ENCODE measurements around the gene RDH13. TPM values are rescaled to one million over a fixed set of nuclear protein-coding genes. Genes with fewer than 3 reads are reported as not detected.

The RDH13 gene
- total RNA-seq, 1 experiment from 2014 or later = 18.1 TPM

DNA sequence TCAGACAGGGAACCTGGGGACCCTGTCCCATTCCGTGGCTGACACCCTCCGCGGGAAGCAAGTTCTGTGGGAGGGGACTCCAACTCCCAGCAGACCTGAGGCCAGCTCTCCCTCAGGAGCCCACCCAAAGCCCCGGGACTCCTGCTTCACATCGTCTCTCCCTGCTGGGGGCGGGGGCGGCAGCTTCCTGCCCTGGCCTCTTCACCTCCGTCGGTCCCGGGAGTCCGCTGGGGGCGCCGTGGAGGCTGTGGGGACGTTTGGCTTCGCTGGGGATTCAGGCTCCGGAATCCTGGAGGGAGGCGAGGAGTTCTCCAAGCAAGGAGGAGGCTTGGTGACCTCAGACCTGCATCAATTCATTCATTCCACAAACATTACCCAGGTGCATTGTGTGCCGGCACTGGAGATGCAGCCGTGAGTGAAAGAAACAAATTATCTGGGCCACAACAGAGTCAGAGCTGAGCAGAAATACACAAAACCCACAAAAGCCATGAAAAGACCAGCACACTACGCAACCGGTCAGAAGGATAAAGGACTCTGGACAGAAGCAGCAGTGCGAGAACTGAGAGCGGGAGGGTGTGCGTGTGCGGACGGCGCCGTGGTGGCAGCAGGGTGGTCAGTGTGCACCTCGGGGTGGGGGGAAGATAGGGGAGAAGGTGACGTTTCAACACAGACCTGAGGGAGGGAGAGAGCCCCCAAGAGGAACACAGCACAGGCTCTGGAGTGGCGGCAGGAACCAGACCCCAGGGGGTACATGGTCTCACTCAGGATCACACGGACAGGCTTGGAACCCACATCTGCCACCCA, 31.7 kb upstream of the RDH13 start:
- DNase-seq (ENCODE audit: low read depth, low spot score) = no peak
- in situ Hi-C loops (cut with HindIII; ENCODE audit: low pct_unique_long_range_greater_than_20kb, low sequenced_read_pairs) = no loop called here

DNA sequence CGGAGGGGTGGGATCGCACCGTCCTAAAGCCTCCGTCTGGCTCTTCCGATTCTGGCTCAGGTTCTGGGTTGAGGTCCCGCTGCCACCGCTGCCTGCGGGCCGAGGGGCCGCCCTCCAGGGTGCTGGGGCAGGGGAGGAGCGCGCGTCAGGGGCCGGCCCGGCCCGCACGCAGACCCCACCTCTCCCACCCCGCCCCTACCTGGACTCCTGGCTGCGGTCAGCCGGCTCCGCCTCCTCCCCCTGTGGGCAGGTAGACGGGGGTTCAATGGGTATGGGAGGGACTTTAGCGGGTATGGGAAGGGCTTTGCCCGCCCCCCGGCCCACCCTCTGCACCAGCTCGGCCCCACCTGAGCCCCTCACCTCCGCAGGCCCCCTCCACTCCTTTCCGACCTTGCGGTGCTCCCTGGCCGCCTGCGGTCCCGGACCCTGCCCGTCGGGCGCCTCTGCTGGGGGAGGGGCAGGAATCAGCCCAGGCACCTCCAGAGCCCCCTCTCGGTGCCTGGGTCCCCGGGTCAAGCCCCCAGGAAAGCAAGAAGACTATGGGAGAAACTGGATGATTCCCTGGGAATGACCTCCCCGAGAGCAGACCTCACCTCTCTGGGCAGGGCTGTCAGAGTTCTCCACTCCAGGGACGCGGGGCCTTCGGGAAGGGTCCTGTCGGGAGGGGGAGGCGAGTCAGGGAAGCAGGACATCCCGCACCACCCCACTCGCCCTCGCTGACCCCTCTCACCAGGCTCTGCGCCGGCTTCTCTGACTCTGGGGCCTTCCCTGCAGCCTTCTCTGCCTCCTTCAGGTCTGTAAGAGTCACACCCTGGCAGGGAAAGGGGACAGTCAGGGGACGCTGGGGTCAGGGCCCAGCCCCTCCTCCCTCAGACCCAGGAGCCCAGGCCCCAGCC, 29.7 kb upstream of the RDH13 start:
- in situ Hi-C loops (cut with HindIII; ENCODE audit: low pct_unique_long_range_greater_than_20kb, low sequenced_read_pairs) = no loop called here
- DNase-seq (ENCODE audit: low read depth, low spot score) = no peak

DNA sequence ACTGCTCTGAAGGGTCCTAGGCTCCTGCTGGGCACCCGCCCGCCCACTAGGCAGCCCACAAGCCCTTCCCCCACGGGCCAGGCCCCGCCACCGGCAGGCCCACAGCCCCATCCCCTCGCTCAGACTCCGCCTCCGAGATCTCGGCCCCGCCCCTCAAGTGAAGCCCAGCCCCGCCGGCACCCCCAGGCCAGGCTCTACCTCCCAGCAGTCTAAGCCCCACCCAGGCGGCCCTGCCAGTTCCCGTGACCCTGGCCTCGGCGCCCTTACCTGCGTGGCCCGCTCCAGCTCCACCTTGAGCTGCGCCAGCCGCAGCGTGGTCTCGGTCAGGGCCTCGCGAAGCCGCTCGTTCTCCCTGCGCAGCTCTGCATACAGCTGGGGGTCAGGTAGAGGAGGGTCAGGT, 29.0 kb upstream of the RDH13 start:
- in situ Hi-C loops (cut with HindIII; ENCODE audit: low pct_unique_long_range_greater_than_20kb, low sequenced_read_pairs) = no loop called here

DNA sequence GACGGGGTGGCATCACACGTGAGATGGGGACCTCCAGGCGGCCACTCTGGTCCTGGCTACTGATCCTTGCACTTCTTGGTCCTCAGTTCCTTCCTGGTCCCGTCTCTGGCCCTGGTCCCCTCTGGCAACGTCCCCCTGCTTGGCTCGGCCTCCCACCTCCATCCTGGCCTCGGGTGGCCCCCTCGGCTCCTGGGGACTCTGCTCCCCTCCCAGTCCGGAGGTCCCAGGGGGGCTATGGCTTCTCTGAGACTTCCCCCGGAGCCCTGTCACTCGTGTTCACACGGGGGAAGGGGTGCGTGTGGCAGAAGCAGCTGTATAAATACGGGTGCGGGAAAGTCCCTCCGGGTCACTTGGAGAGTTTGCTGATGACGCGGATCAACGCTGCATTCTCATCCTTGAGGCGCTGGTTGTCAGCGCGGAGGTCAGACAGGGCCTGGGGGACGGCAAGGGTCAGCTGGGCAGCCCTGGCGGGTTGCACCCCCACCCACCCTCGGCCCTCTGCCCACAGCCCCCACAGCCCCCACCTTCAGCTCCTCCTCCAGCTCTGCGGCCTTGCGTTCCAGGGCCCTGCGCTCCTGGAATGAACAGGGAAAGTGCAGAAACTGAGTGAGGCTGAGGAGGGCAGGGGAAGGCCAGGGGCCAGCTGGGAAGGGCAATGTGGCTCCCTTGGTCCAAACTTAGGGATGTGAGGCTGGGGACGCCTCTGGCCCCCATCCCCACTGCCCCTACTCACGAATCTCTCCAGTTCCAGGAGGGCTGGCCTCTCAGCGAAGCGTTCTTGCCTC, 28.4 kb upstream of the RDH13 start:
- DNase-seq (ENCODE audit: low read depth, low spot score) = no peak
- in situ Hi-C loops (cut with HindIII; ENCODE audit: low pct_unique_long_range_greater_than_20kb, low sequenced_read_pairs) = no loop called here

More for the DNA sequence above, 29.0 kb upstream of the RDH13 start:
- no peak for DNase-seq (ENCODE audit: low read depth, low spot score)

DNA sequence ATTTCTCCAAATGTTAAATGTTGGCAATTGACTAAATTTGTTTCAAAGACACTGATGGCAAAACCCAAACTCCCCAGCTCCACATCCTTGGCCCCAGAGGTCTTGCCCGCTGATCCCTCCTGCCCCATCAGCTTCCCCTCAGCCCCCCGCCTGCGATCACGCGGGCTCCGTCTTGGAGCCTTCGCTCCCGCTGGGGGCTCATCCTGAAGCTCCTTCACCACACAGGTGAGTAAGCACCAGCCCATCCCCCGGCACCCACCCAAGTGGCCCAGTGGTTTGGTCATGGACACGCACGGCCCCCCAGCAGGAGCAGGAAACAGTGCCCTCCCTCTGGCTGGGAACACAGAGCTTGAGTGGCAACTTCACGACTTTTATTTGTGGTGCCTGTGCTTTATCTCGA, 27.6 kb upstream of the RDH13 start:
- in situ Hi-C loops (cut with HindIII; ENCODE audit: low pct_unique_long_range_greater_than_20kb, low sequenced_read_pairs) = no loop called here
- no peak for DNase-seq (ENCODE audit: low read depth, low spot score)

DNA sequence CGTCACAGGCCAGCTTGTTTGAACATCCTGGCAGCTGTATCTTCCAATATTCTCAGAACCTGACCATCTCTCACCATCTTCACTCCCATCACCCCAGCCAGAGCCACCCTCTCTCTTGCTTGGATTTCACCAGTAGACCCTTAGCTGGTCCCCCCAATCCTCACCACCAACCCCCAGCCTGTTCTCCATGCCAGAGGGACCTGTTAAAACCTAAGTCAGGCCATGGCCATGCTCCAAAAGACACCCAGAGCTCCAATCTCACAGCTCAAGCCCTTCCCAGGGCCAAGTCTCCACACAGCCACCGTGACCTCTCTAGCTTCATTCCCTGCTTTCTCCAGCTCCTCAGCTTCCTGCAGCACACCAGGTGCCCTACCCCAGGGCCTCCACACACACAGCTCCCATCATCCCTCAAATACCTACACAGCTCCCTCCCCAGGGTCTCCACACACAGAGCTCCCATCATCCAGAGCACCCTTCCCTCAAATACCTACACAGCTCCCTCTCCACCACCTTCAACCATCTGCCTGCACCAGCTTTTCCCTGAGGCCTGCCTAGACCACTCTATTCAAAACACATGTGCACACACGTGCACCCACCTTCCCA, 26.5 kb upstream of the RDH13 start:
- no peak for DNase-seq (ENCODE audit: low read depth, low spot score)
- in situ Hi-C loops (cut with HindIII; ENCODE audit: low pct_unique_long_range_greater_than_20kb, low sequenced_read_pairs) = no loop called here

DNA sequence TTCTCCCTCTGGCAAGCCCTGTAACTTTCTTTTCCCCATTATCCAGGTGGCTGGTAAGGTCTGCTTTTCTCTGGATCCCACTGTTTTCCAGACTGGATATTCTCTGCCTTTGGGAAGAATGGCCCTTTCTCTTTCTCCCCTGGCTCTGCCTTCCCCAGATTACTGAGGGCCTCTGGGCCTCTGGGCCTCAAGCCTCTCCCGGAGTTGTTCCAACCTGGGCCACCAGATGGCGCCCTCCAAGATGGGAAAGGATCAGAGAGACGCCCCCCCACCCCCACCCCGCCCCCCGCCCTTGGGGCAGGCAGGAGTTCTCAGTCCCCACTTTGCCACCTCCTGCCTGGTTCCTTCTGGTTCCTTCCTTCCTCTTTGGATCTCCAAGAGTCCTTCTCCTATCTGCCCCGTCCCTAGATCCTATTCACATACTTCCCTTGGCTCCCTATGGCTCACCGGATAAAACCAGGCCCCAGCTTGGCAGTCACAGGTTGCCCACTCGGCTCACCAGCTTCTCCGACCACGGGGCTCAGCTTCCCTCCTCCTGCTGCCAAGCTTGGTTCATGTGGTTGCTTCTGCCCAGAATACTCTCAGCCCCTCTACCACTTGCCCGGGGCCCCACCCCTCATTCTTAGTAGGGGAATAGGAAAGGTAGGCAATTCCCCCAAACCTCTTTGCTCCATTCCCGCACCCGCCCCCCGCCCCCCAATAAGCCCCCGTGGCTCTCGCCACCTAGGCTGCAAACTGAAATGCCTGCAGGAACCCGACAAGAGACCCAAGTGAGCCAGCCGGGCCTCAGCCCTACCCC, 25.8 kb upstream of the RDH13 start:
- in situ Hi-C loops (cut with HindIII; ENCODE audit: low pct_unique_long_range_greater_than_20kb, low sequenced_read_pairs) = no loop called here

DNA sequence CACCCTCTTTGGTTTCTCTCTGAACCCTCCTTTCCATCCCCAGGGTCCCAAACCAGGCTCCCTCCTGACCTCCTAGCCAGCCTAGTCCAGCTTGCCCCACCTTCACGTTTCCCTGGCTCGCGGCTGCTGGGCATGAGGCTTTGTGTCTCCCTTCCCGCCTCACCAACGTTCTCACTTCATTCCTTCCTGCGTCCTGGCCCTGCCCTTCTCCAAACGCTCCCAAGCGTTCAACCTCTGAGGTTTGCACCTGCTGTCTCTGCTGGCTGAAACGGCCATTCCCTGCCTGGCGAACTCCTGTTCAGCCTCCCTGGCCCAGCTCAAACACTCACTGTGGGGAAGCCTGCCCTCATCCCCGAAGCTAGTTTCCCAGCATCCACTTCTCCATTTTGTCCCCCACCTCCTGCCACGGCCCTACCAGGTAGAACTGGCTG, 25.1 kb upstream of the RDH13 start:
- in situ Hi-C loops (cut with HindIII; ENCODE audit: low pct_unique_long_range_greater_than_20kb, low sequenced_read_pairs) = no loop called here

More for the DNA sequence above, 25.8 kb upstream of the RDH13 start:
- DNase-seq (ENCODE audit: low read depth, low spot score) = peak; percentile 84

DNA sequence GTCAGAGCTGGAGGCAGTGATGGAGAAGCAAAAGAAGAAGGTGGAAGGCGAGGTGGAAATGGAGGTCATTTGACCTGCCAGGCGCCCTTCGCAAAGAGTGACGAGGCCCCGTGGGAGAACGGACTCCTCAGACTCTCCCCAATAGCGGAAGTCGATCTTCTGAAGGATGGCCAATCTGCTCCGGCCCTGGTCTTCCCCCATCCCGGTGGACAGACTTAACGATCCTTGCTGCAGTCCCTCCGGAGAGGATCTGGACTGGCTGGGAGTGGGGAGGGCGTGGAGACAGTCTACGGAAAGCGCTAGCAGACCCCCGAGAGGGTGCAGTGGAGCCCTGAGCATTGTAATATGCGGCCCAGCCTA, 24.6 kb upstream of the RDH13 start:
- in situ Hi-C loops (cut with HindIII; ENCODE audit: low pct_unique_long_range_greater_than_20kb, low sequenced_read_pairs) = no loop called here
- DNase-seq (ENCODE audit: low read depth, low spot score) = no peak

More for the DNA sequence above, 25.1 kb upstream of the RDH13 start:
- no peak for DNase-seq (ENCODE audit: low read depth, low spot score)

DNA sequence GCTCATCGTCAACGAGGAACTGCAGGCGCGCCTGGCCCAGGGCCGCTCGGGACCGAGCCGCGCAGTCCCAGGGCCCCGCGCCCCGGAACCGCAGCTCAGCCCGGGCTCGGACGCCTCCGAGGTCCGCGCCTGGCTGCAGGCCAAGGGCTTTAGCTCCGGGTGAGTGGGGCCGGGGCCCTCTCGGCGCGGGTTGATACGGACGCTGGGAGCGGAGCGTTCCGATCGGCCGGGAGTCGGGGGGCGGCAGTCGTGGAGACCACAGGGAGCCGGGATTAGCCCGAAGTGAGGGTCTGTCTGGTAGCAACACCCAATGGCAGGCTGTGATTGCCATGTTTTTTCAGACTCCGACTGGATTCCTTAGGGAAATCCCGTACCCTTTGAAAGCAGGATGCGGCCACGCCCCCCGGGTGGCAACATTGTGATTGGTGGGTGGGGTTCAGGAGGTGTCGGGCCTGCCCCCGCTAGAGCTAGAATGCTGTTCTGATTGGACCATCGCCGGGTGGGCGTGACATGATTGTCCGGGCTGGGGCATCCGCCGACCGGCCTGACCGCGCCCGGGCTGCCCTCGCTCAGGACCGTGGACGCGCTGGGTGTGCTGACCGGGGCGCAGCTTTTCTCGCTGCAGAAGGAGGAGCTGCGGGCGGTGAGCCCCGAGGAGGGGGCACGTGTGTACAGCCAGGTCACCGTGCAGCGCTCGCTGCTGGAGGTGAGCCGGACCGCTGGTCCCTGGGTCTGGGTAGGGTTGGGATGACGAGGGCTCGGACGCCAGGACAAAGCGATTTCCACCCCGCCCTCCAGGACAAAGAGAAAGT, 24.0 kb upstream of the RDH13 start:
- in situ Hi-C loops (cut with HindIII; ENCODE audit: low pct_unique_long_range_greater_than_20kb, low sequenced_read_pairs) = no loop called here
- DNase-seq (ENCODE audit: low read depth, low spot score) = peak; percentile 21

DNA sequence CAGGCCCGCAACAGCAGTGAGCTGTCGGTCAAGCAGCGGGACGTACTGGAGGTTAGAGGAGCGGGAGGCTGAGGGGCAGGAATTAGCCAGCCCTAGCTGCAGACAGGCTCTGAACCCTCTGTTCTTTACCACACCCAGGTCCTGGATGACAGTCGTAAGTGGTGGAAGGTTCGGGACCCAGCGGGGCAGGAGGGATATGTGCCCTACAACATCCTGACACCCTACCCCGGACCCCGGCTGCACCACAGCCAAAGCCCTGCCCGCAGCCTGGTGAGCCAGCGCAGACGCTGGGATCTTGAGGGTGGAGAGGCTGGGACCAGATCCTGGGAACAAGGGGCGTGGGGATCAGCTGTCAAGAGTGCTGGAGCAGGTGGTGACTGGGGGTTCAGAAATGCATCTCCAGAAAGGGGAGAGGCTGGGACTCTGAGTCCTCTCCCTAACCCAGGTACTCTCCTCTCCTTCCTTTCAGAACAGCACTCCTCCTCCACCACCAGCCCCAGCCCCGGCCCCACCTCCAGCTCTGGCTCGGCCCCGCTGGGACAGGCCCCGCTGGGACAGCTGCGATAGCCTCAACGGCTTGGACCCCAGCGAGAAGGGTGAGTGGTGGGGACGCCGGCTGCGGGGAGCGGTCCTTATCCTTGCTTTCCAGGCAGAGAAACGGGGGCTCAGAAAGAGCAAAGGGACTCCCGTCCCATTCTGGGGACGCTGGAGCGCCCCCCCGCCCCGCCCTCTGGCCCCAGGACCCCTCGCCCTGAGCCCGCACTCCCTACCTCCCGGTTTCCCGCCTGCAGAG, 23.2 kb upstream of the RDH13 start:
- in situ Hi-C loops (cut with HindIII; ENCODE audit: low pct_unique_long_range_greater_than_20kb, low sequenced_read_pairs) = no loop called here
- DNase-seq (ENCODE audit: low read depth, low spot score) = no peak

DNA sequence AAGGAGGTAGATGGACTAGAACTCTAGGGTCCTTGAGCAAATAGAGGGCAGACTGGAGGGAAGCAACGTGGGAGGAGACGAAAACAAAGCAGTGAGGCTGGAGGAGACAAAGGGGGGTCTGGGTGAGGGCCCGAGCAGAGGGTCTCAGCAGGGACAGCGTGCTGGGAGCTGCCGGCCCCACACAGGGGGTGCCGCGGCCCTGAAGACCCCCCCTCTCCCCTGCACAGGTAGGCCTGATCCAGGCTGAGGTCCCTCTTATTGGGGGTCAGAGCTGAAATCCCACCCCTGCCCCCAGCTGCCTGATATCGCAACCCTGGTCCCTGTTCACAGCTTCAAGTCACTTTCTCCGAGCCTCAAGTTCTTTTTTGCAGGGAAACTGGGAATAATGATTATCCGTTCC, 21.5 kb upstream of the RDH13 start:
- in situ Hi-C loops (cut with HindIII; ENCODE audit: low pct_unique_long_range_greater_than_20kb, low sequenced_read_pairs) = no loop called here
- no peak for DNase-seq (ENCODE audit: low read depth, low spot score)

DNA sequence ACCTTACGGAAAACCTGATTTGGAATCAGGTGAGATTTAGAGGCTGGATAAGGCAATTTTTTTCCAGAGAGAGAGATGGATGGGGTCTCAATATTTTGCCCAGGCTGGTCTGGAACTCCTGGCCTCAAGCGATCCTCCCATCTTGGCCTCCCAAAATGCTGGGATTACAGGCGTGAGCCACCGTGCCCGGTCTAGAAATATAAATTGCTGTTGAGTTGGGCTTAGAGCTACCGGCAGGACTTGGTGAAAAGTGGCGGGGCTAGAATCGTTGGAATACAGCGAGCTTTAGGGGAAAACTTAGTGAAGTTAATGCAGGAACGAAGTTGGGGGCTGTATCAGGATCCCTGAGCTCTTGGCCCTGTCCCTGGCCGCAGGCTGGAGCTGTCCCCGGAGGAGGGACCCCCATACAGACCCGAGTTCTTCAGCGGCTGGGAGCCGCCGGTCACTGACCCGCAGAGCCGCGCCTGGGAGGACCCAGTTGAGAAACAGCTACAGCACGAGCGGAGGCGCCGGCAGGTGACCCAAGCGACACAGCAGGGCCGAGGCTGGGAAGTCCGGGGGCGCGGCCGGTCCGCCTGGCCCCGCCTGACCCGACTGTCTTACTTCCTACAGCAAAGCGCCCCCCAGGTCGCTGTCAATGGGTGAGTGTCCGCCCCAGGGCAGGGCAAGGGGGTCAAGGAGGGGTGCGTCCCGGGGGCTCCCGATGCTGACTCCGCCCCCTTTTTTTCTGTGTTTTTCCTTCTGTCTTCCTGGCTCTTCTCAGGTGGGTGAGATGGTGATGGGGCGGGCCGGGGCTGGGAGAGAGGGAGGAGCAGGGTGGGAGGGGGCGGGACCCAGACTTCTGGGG, 20.3 kb upstream of the RDH13 start:
- in situ Hi-C loops (cut with HindIII; ENCODE audit: low pct_unique_long_range_greater_than_20kb, low sequenced_read_pairs) = no loop called here
- DNase-seq (ENCODE audit: low read depth, low spot score) = no peak

DNA sequence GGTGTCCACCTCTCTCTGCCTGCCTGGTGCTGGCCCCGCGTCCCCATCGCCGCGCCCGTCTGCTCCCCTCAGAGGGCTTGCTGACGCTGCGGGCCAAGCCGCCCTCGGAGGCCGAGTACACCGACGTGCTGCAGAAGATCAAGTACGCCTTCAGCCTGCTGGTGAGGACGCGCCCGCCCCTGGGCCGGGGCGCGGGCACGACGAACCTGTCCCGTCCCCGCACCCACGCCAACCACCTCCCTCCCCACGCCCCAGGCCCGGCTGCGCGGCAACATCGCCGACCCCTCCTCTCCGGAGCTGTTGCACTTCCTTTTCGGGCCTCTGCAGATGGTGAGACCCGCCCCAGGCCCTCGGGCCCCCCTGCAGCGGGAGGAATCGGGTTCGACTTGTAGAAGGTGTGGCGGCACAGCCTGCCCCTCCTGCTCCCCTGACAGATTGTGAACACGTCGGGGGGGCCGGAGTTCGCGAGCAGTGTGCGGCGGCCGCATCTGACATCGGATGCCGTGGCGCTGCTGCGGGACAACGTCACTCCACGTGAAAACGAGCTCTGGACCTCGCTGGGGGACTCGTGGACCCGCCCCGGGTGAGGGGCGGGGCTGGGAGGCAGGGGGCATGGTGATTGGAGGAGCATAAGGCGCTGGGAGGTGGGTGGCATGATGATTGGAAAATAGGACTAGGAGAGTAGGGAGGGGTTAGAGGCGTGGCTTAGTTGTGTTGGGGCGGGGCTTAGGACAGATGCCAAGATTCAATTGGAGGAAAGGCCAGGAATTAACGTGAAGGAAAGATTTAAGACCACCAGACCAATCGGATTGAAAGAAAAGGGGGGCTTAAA, 19.3 kb upstream of the RDH13 start:
- DNase-seq (ENCODE audit: low read depth, low spot score) = peak; percentile 69
- in situ Hi-C loops (cut with HindIII; ENCODE audit: low pct_unique_long_range_greater_than_20kb, low sequenced_read_pairs) = no loop called here
